Lung microvascular endothelial cell (primary cell): ENCODE data around the gene LY86. TPM values are rescaled to one million over a fixed set of nuclear protein-coding genes. Genes with fewer than 3 reads are reported as not detected.
A peak's percentile ranks its signal among the peaks of the same experiment; 100 is the strongest.

ENCODE experiments used
- DNase-seq, 2 donors: peaks; one replicate each; pipeline versions ENCODE4 v3.0.0 to v3.0.0-alpha.2; 2010; ENCODE audit warnings: low read depth in 2 of 2
- total RNA-seq: library from RNA; depleted of rRNA; stranded (reverse); fragments of >200 nt; gene quantifications from 2 replicates; pipeline ENCODE4 v1.2.1, GENCODE V29; 2014

LY86 gene
- total RNA-seq, 1 donor from 2014 or later = not detected

DNA sequence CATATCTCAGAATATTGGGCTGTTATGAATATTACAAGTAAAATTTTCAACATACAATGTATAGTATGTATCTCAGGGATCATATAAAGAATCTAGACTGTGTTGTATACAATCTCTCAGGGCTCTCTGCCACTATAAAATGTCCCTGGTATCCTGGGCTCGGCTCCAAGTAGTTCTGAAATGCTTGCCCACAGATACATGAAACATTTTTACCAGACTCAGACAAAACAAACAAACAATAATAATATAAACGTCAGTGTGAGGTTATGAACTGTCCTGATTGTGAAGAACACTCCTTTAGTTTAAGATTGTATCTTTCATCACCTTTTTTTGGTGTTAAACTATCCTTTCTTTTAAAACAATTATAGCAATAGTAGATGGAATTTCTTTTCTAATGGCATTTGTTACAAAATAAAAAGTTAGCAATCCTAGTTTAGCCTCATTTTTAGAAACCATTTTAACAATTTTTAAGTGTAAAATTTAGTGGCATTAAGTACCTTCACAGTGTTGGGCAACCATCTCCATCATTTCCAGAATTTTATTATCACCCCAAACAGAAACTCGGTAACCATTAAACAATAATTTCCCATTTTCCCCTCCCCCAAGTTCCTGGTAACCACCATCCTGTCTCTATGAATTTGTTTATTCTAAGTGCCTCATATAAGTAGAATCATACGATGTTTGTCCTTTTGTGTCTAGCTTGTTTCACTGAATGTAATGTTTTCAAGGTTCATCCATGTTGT is 17.4 kb upstream of the LY86 start:
- no peak for DNase-seq

GRCh38 chr6:6575143-6575542 is 13.4 kb upstream of the LY86 start:
- no peak for DNase-seq

GRCh38 chr6:6577735-6578134 is 10.8 kb upstream of the LY86 start:
- no peak for DNase-seq

DNA sequence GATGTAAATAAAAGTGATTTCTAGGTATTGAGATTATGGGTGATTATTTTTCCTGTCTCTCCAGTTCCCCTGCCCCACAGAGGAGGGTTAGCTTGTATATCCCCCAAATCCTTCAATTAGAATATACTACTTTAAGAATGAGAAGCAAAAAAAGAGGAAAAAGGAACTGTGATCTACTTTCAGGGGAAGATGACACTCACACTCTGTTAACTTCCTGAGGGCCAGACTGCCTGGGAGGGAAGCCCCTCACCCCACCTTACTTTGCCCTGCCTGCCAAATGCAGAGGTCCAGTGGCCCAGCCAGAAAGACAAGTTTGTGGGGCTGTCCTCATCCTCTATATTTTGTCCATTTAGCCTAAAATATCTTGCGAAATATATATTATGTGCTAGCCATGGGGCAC is 9.2 kb upstream of the LY86 start:
- DNase-seq = no peak

DNA sequence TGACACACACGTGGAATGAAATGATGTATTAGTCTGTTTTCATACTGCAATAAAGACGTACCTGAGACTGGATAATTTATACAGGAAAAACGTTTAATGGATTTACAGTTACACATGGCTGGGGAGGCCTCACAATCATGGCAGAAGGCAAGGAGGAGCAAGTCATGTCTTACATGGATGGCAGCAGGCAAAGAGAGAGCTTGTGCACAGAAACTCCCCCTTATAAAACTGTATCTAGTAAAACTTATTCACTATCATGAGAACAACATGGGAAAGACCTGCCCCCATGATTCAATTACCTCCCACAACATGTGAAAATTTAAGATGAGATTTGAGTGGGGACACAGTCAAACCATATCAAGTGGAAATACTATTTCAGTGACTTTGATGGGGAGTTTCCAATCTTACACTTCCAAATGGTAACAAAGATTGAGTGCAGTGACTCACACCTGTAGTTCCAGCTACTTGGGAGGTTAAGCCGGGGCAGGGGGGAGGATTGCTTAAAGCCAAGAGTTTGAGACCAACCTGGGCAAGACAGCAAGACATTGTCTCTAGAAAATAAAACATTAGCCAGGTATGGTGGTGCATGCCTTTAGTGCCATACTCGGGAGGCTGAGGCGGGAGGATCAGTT is 8.2 kb upstream of the LY86 start:
- DNase-seq = no peak

- peak in 1 of 2 donors; percentile 69 for DNase-seq
Measured at GRCh38 chr6:6581054-6581453, 7.5 kb upstream of the LY86 start.

- no peak for DNase-seq
Measured at GRCh38 chr6:6582131-6582530, 6.4 kb upstream of the LY86 start.

DNA sequence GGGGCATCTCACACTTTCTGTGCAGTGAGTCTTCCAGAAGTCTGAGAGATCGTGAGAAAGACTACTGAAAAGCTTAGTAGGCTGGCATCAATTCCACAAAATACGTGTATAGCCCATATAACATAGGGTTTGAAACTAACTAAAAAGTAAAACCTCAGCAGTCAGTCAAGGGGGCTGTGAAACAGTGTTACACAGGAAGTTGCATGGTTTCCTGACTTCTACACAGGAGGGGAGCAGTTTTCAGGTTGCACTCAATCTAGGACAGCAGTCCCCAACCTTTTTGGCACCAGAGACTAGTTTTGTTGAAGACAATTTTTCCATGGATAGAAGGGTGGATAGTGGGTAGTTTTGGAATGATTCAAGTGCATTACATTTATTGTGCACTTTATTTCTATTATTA is 4.7 kb upstream of the LY86 start:
- DNase-seq = peak in 1 of 2 donors; percentile 47

GRCh38 chr6:6584310-6585002 is 4.1 kb upstream of the LY86 start:
- peak in 1 of 2 donors; percentile 63 for DNase-seq

GRCh38 chr6:6585003-6585311 is 3.6 kb upstream of the LY86 start:
- no peak for DNase-seq

DNA sequence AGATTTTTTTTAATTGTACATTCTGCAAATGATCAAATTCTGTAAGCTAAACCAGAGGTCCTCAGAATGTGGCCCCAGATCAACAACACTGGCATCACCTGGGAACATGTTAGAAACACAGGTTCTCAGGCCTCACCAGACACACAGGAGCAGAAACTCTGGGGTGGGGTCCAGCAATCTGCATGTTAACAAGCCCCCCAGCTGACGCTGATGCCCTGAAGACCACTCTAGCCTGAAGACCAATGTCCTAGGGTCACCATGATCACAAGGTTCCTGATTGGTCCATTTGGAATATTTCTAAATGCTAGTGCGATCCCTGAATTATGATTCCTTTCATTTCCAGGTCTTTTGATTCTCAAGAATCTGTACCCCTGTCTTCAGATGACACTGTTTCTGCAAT is 2.4 kb upstream of the LY86 start:
- DNase-seq = no peak

GRCh38 chr6:6586671-6587526 is 1.6 kb upstream of the LY86 start:
- no peak for DNase-seq

DNA sequence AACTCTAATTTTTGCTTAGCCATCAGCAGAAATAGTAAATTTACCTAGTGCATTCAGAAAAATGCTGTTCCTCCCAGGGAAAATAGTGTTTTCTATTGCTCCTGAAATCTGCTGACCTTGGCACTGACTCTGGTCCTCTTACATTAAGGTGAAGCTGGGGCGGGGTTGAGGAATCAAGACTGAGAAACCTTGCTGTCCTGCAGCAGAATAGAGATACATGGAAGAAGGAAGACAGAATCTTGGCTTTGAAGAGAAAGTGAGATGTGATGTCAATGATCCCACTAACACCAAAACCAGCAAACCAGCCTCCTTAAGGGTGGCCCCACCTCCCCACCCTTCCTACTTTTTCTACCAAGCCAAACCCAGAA is 840 bp upstream of the LY86 start:
- DNase-seq = no peak

- DNase-seq = no peak
Measured at GRCh38 chr6:6588924-6589709, 597 bp downstream of the LY86 start.

- no peak for DNase-seq
Measured at GRCh38 chr6:6590530-6590929, 2.0 kb downstream of the LY86 start.

- DNase-seq = peak in 1 of 2 donors; percentile 31
Measured at GRCh38 chr6:6591778-6592465, 3.4 kb downstream of the LY86 start.

- DNase-seq = no peak
Measured at GRCh38 chr6:6592826-6593475, 4.4 kb downstream of the LY86 start.

DNA sequence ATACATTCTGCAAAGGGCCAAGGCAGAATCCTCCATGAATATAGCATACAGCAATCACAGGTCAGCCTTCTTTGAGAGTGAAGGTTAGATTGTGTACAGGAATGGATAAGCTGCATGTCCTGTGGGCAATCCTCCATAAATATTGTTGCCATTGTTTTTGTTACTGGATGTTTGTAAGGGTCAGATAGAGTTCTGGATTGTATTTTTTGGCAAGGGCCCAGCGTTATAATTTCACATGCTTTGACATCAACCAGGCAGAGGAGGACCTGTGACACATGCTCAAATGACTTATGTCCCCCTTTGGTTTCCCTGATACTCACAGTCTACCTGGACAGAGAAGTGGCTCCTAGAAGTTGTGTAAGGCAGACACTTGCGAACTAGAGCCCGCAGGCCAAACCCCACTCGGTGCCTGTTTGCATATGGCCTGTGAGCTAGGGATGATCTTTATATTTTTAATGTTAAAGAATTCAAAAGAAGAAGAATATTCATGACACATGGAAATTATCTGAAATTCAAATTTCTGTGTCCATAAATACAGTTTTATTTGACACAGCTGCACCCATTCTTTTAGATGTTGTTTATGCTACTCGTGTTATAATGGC is 5.4 kb downstream of the LY86 start:
- DNase-seq = peak in 1 of 2 donors; percentile 97

- no peak for DNase-seq
Measured at GRCh38 chr6:6595025-6595424, 6.5 kb downstream of the LY86 start.

DNA sequence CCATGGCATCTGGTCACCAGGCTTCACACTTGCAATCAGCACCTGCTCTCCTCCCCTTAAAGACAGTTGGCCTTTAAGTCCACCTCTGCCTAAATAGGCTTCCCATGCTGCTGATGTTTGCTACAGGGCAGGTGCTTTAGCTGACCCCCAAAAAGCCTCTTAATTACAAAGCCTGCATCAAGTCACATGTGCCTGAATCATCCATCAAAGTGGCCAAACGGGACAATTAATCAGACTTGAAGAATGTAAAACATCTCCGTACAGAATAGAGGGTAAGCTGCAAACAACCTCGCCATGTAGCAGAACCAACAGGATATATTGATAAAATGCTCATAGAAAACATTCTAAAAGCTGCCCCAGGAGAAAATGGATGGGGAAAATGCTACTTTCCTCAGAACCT is 7.4 kb downstream of the LY86 start:
- peak in 1 of 2 donors; percentile 56 for DNase-seq
